ENCODE data around the gene EPHA10.

DNA sequence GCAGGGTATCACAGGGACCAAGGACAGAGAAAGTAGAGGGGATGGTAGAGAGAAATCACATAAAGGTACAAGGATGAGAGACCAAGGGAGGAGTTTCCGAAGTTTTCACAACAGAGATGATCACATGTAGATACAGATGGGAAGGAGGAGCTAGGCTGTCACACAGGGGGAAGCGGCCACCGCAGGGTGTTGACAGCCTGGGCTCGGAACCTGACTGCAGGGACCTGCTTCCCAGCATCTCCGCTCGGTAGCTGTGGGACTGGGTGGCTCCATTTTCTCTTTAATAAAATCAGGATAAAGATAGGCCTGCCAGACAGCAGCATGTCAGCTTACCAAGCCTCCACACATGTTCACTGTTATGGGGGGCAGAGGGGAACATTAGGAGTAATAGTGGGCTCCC, 40.3 kb downstream of the EPHA10 start:
- TF ChIP-seq CTCF (IDR thresholded peaks at IDR 0.05): no peak
- no peak for TF ChIP-seq POLR2AphosphoS5 (IDR thresholded peaks at IDR 0.05)
